ENCODE data around the gene WNT7B.

Gene WNT7B

DNA sequence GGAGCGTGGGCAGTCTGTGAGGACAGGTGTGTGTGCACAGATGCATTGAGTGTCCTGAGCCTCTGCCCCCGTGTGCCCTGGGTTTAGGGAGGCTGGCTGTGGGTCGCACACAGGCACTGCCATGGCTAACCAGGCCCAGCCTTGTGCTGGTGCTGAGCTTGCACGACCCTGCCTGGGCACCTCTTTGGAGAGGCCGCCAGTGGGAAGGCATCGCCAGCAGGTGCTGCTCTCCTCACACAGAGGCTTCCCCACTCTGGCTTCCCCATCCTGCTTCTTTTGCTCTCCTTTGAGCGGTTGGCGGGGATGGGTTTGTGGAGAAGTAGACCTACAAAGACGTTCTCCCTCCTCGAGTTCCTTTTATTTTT lies 4.1 kb downstream of the WNT7B start:
- no peak overlapping the region for H3K27ac ChIP-seq (ENCODE audit: low read depth, low read length)
- no peaks in the 10 kb centered on the region for H3K79me2 ChIP-seq (ENCODE audit: control insufficient read depth, low read length)
- no peak overlapping the region for H3K4me3 ChIP-seq (ENCODE audit: low read length)
- no peaks in the 10 kb centered on the region for H3K36me3 ChIP-seq (ENCODE audit: control insufficient read depth, low read length)
- H3K27me3 ChIP-seq (ENCODE audit: control insufficient read depth, low read length): peaks cover 38% of the 10 kb centered on the region
- no peaks in the 10 kb centered on the region for H3K9me2 ChIP-seq (replicated peaks; ENCODE audit: control insufficient read depth, low read length)
- H3K9me3 ChIP-seq (ENCODE audit: control insufficient read depth, insufficient read depth, low read length): no peaks in the 10 kb centered on the region
- peaks cover 5% of the 10 kb centered on the region; the same call in 1 of the 2 replicates for H3K4me1 ChIP-seq (ENCODE audit: control insufficient read depth, low read length)
- 0 out of 2 replicates have a peak, but pooled peaks cover under 1% of the 10 kb centered on the region for H4K20me1 ChIP-seq (ENCODE audit: control insufficient read depth, insufficient read depth, low read depth, low read length)
- no peak for TF ChIP-seq EZH2phosphoT487 (IDR thresholded peaks at IDR 0.05; ENCODE audit: borderline replicate concordance, low read length)
- TF ChIP-seq CTCF (IDR thresholded peaks at IDR 0.05; ENCODE audit: low read depth, low read length, poor library complexity, severe bottlenecking): no peak
- H3K4me2 ChIP-seq (ENCODE audit: low read length): no peak overlapping the region
- no peaks in the 10 kb centered on the region for H3F3A ChIP-seq (ENCODE audit: control insufficient read depth, insufficient read depth)

DNA sequence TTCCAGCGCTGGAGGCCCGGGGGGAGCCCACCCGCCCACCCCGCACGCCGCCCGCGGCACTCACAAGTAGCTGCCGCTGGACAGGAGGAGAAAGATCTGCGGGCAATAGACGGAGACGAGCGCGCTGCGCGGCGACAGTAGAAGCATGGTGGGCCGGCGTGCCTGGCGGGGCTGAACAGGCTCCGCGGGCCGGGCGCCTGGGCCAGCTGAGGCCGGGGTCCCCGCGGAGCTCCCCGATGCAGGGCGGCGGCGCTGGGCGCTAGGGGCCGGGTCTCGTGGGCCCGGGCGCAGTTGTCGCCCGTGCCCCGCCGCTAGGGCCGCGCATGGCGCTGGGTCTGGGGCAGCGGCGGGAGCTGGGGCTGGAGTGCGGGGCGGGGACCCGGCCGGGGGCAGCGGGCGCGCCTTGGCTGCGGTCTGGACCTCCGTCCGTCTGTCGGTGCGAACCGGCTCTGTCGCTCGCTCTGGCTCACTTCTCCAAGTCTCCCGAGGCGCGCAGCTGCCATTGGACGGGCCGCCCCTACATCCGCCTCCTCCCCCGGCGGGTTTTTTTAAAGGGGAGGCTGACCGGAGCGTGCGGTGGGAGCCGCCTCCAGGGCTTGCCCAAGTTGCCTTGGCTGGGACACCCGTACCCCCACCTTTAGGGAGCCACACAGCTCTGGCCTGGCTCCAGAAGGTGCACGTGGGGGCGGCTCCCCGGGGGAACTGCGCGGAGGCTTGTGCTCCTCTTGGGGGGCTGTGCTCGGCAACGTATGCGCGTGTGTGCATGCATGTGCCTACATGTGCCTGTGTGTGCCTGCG lies 4.7 kb downstream of the WNT7B start:
- no peaks in the 10 kb centered on the region for H3F3A ChIP-seq (ENCODE audit: control insufficient read depth, insufficient read depth)
- no peaks in the 10 kb centered on the region for H4K20me1 ChIP-seq (ENCODE audit: control insufficient read depth, insufficient read depth, low read depth, low read length)
- no peaks in the 10 kb centered on the region for H3K79me2 ChIP-seq (ENCODE audit: control insufficient read depth, low read length)
- H3K36me3 ChIP-seq (ENCODE audit: control insufficient read depth, low read length): no peaks in the 10 kb centered on the region
- no peaks in the 10 kb centered on the region; the same call in 1 of the 2 replicates for H3K4me1 ChIP-seq (ENCODE audit: control insufficient read depth, low read length)
- peaks cover 32% of the 10 kb centered on the region for H3K27me3 ChIP-seq (ENCODE audit: control insufficient read depth, low read length)
- TF ChIP-seq CTCF (IDR thresholded peaks at IDR 0.05; ENCODE audit: low read depth, low read length, poor library complexity, severe bottlenecking) (no peak), EZH2phosphoT487 (IDR thresholded peaks at IDR 0.05; ENCODE audit: borderline replicate concordance, low read length) (no peak)
- no peaks in the 10 kb centered on the region for H3K9me3 ChIP-seq (ENCODE audit: control insufficient read depth, insufficient read depth, low read length)
- no peaks in the 10 kb centered on the region for H3K9me2 ChIP-seq (replicated peaks; ENCODE audit: control insufficient read depth, low read length)
- no peak overlapping the region for H3K27ac ChIP-seq (ENCODE audit: low read depth, low read length)
- H3K4me3 ChIP-seq (ENCODE audit: low read length): no peak overlapping the region
- no peak overlapping the region for H3K4me2 ChIP-seq (ENCODE audit: low read length)

DNA sequence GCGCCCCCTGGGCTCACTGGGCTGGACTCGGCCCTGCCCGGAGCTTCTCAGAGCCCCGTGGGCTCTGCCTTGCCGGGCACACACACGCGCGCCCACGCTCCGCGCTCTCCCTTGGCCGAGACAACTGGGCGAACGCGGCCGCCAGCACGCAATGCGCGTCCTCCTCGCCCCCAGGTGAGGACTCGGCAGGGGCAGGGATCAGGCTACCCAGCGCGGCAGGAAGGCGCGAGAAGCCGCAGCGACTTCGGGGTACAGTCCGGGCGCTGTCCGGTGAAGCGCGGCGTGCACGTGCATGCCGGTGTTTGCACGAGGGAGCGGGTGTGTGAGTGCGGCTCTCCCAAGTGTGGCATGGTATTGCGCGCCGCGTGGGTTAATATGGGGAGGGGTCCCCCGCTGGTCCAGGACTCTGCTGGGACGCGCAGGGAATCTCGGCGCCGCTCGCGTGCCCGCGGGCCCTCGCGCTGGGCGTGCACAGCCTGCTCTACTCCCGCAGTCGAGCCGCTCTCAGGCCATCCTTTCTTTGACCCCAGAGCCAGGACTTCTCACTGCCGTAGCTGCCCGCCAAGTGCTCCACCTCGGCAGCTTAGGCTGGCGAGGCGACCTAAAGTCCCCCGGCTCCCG lies 5.4 kb downstream of the WNT7B start:
- Histone ChIP-seq H3K27me3 (ENCODE audit: control insufficient read depth, low read length) (peaks cover 27% of the 10 kb centered on the region), H3K4me1 (ENCODE audit: control insufficient read depth, low read length) (peaks cover 5% of the 10 kb centered on the region)

More for the DNA sequence above, 5.4 kb downstream of the WNT7B start:
- Histone ChIP-seq H3K9me2 (replicated peaks; ENCODE audit: control insufficient read depth, low read length) (no peaks in the 10 kb centered on the region), H3K9me3 (ENCODE audit: control insufficient read depth, insufficient read depth, low read length) (no peaks in the 10 kb centered on the region), H4K20me1 (ENCODE audit: control insufficient read depth, insufficient read depth, low read depth, low read length) (0 out of 2 replicates have a peak, but pooled peaks cover 4% of the 10 kb centered on the region), H3K36me3 (ENCODE audit: control insufficient read depth, low read length) (no peaks in the 10 kb centered on the region), H3K4me2 (ENCODE audit: low read length) (no peak overlapping the region), H3K27ac (ENCODE audit: low read depth, low read length) (no peak overlapping the region), H3F3A (ENCODE audit: control insufficient read depth, insufficient read depth) (no peaks in the 10 kb centered on the region), H3K4me3 (ENCODE audit: low read length) (no peak overlapping the region), H3K79me2 (ENCODE audit: control insufficient read depth, low read length) (no peaks in the 10 kb centered on the region)
- no peak for TF ChIP-seq CTCF (IDR thresholded peaks at IDR 0.05; ENCODE audit: low read depth, low read length, poor library complexity, severe bottlenecking)
- no peak for TF ChIP-seq EZH2phosphoT487 (IDR thresholded peaks at IDR 0.05; ENCODE audit: borderline replicate concordance, low read length)
